Measurements from ENCODE around the gene TMC3.

TMC3 gene

GRCh38 chr15:81341351-81341750 is 32.7 kb downstream of the TMC3 start:
- TF ChIP-seq GATA3 (IDR thresholded peaks at IDR 0.05; ENCODE audit: low read depth, low read length) (no peak), GATA2 (IDR thresholded peaks at IDR 0.05; ENCODE audit: low read depth, low read length) (no peak)

GRCh38 chr15:81339851-81340250 is 34.2 kb downstream of the TMC3 start:
- TF ChIP-seq GATA3 (IDR thresholded peaks at IDR 0.05; ENCODE audit: low read depth, low read length) (no peak), GATA2 (IDR thresholded peaks at IDR 0.05; ENCODE audit: low read depth, low read length) (no peak)

GRCh38 chr15:81339321-81339720 is 34.7 kb downstream of the TMC3 start:
- TF ChIP-seq GATA3 (IDR thresholded peaks at IDR 0.05; ENCODE audit: low read depth, low read length) (no peak), GATA2 (IDR thresholded peaks at IDR 0.05; ENCODE audit: low read depth, low read length) (no peak)

- TF ChIP-seq GATA3 (IDR thresholded peaks at IDR 0.05; ENCODE audit: low read depth, low read length), result no peak
- TF ChIP-seq GATA2 (IDR thresholded peaks at IDR 0.05; ENCODE audit: low read depth, low read length), result no peak
Observed at GRCh38 chr15:81338170-81339007, 35.6 kb downstream of the TMC3 start.

- TF ChIP-seq GATA2 (IDR thresholded peaks at IDR 0.05; ENCODE audit: low read depth, low read length) (no peak), GATA3 (IDR thresholded peaks at IDR 0.05; ENCODE audit: low read depth, low read length) (no peak)
Observed at GRCh38 chr15:81337713-81338157, 36.3 kb downstream of the TMC3 start.

GRCh38 chr15:81337241-81337640 is 36.8 kb downstream of the TMC3 start:
- TF ChIP-seq GATA3 (IDR thresholded peaks at IDR 0.05; ENCODE audit: low read depth, low read length) (no peak), GATA2 (IDR thresholded peaks at IDR 0.05; ENCODE audit: low read depth, low read length) (no peak)

GRCh38 chr15:81336568-81336967 is 37.4 kb downstream of the TMC3 start:
- TF ChIP-seq GATA3 (IDR thresholded peaks at IDR 0.05; ENCODE audit: low read depth, low read length) (no peak), GATA2 (IDR thresholded peaks at IDR 0.05; ENCODE audit: low read depth, low read length) (no peak)

GRCh38 chr15:81335631-81336030 is 38.4 kb downstream of the TMC3 start:
- TF ChIP-seq GATA3 (IDR thresholded peaks at IDR 0.05; ENCODE audit: low read depth, low read length) (no peak), GATA2 (IDR thresholded peaks at IDR 0.05; ENCODE audit: low read depth, low read length) (no peak)

- no peak for TF ChIP-seq GATA2 (IDR thresholded peaks at IDR 0.05; ENCODE audit: low read depth, low read length)
- no peak for TF ChIP-seq GATA3 (IDR thresholded peaks at IDR 0.05; ENCODE audit: low read depth, low read length)
Observed at GRCh38 chr15:81334768-81335435, 39.1 kb downstream of the TMC3 start.

- TF ChIP-seq GATA3 (IDR thresholded peaks at IDR 0.05; ENCODE audit: low read depth, low read length), result no peak
- TF ChIP-seq GATA2 (IDR thresholded peaks at IDR 0.05; ENCODE audit: low read depth, low read length), result no peak
Observed at GRCh38 chr15:81333363-81333762, 40.6 kb downstream of the TMC3 start.

- TF ChIP-seq GATA2 (IDR thresholded peaks at IDR 0.05; ENCODE audit: low read depth, low read length), result no peak
- TF ChIP-seq GATA3 (IDR thresholded peaks at IDR 0.05; ENCODE audit: low read depth, low read length), result no peak
Observed at GRCh38 chr15:81332326-81332725, 41.7 kb downstream of the TMC3 start.

GRCh38 chr15:81331600-81331999 is 42.4 kb downstream of the TMC3 start:
- no peak for TF ChIP-seq GATA3 (IDR thresholded peaks at IDR 0.05; ENCODE audit: low read depth, low read length)
- TF ChIP-seq GATA2 (IDR thresholded peaks at IDR 0.05; ENCODE audit: low read depth, low read length), result no peak

GRCh38 chr15:81330366-81331090 is 43.5 kb downstream of the TMC3 start:
- TF ChIP-seq GATA3 (IDR thresholded peaks at IDR 0.05; ENCODE audit: low read depth, low read length) (no peak), GATA2 (IDR thresholded peaks at IDR 0.05; ENCODE audit: low read depth, low read length) (no peak)

GRCh38 chr15:81329446-81329845 is 44.6 kb downstream of the TMC3 start:
- TF ChIP-seq GATA3 (IDR thresholded peaks at IDR 0.05; ENCODE audit: low read depth, low read length) (no peak), GATA2 (IDR thresholded peaks at IDR 0.05; ENCODE audit: low read depth, low read length) (no peak)

Data from SH-SY5Y (cell line).